GM19438 (cell line): ENCODE measurements around the gene PLXDC2.
"Not testable (repeated sequence)": the region's sequence is repeated elsewhere in the genome, so short reads cannot be mapped to it uniquely, and the experiment has no call there.

Experiments
- ATAC-seq: cut with Tn5 transposase; IDR thresholded peaks from one replicate; pipeline ENCODE4 v1.9.1; 2021; ENCODE audit warnings: low read depth; ENCODE audit not compliant: unreplicated experiment

PLXDC2 gene

DNA sequence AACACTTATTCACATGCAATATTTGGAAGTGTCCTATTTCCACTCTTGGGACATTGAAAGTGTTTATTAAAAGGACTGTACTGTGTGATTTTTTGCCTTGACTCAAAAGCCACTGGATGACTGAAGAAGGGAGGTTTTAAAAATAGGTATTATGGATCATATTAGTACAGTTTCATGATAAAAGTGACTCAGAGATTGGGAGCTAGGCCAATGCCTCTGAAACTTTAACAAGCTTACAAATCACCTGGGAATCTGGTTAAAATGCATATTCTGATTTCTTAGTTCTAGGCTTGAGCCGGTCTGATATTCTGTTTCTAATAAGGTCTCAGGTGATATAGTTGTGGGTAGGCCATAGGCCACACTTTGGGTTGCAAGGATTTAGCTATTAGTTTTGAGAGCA, 191.2 kb downstream of the PLXDC2 start:
- no peak for ATAC-seq

GRCh38 chr10:20013991-20014750, 197.9 kb downstream of the PLXDC2 start:
- no peak for ATAC-seq

GRCh38 chr10:20017961-20018360, 201.7 kb downstream of the PLXDC2 start:
- ATAC-seq = no peak

GRCh38 chr10:20020677-20021076, 204.4 kb downstream of the PLXDC2 start:
- no peak for ATAC-seq

DNA sequence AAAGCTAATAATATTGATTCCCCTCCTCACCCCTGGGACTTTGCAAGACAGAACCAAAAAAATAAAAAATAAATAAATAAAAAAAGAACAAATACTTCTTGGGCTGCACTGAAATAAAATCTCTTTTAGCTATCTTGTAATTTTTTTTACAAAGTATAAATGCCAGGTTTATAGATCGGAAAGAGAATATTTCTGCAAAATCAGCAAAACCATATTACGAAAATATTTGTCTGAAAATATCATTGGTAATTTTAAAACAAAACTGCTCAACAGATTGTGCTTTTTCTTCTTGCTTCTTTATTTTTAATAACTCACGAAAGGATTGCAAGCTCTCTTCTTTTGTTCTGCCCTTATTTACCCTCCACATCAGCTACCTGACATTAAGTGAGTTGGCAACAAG, 213.3 kb downstream of the PLXDC2 start:
- no peak for ATAC-seq

DNA sequence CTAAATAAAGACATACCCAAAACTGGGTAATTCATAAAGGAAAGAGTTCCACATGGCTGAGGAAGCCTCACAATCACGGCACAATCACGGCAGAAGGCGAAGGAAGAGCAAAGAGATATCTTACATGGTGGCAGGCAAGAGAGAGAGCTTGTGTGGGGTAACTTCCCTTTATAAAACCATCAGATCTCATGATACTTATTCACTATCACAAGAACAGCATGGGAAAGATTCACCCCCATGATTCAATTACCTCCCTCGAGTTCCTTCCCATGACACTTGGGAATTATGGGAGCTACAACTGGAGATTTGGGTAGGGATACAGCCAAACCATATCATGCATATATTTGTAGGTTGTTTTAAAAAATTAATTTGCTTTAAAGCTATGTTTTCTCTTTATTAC, 217.2 kb downstream of the PLXDC2 start:
- no peak for ATAC-seq

- no peak for ATAC-seq
These were observed 218.5 kb downstream of the PLXDC2 start for GRCh38 chr10:20034732-20035131.

- no peak for ATAC-seq
These were observed 223.8 kb downstream of the PLXDC2 start for GRCh38 chr10:20040012-20040411.

DNA sequence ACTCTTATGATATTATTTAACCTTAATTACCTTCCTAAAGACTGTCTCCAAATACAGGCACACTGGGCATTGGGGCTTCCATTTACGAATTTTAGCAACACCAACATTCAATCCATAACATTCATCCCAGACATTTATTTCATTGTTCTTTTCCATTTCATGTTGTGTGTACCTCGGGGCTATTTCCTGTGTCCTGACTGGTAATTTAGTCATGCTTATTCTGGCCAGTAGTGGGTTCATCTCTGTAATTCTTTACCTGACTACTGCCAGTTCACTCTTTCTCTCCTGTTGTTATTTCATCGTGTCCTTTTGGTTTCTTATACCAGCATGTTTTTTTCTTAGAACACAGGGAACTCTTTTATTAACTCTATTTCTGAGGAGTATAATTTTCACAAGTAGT, 225.7 kb downstream of the PLXDC2 start:
- ATAC-seq = no peak

DNA sequence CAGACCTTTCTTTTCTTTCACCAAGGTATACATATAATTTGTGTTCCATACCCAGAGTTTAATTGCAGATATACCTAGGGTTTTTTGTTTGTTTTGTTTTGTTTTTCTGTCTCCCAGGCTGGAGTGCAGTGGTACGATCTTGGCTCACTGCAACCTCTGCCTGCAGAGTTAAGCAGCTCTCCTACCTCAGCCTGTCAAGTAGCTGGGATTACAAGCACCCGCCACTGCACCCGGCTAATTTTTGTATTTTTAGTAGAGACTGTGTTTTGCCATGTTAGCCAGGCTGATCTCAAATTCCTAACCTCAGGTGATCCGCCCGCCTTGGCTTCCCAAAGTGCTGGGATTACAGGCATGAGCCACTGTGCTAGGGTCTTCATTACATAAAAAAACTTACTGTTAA, 228.9 kb downstream of the PLXDC2 start:
- ATAC-seq = not testable (repeated sequence)

- no peak for ATAC-seq
These were observed 231.9 kb downstream of the PLXDC2 start for GRCh38 chr10:20048161-20048560.

- no peak for ATAC-seq
These were observed 241.9 kb downstream of the PLXDC2 start for GRCh38 chr10:20058135-20058534.

DNA sequence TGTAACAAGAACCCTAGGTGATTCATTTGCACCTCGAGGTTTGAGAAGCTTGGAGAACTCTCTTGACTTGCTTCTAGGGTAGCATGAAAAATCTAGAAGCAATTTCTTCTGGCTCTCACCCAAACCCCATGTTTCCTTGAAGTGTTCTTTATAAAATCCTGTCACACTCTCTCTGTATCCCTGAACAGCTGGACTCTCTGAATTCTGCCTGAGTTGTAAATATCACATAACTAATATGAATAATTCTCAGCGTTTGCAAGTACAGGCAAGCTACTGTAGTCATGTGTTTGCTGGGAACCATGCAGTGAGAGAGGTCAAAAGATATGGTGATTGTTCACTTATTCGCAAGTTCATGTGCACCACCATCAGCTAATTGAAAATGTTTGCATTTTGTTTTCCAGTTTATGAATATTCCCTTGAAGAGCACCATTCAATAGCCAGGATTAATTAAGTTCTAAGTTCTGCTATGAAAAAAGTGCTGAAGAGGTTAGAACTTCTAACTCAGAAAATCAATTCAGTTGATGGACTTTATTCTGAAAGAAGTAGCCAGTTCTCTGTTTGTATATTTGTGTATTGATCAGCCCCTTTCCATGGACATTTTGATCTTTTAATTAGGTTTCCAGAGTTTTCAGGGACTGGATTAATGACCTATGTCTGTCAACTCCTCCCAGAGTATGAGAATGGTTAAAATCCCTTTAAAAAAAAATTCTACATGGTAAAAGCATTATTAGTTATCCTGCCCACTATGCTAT, 243.0 kb downstream of the PLXDC2 start:
- no peak for ATAC-seq

GRCh38 chr10:20065814-20066213, 249.6 kb downstream of the PLXDC2 start:
- ATAC-seq = no peak

DNA sequence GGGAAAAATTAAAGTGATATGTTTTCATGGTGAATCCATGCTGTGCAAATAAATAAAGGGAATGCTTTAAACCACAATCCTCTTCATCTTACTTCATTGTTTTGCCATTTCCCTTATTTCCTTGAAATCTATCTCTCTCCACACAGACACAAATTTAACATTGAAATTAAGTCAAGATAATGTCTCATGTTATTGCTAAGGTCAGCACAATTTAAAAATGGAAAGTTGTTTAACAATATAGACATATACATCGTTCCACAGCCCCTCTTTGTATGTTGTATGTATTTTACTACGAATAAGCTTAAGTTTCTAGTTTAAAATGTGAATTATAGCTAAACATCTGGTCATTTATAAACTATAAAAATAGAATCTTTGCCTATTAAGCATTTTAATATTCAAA, 256.9 kb downstream of the PLXDC2 start:
- no peak for ATAC-seq

DNA sequence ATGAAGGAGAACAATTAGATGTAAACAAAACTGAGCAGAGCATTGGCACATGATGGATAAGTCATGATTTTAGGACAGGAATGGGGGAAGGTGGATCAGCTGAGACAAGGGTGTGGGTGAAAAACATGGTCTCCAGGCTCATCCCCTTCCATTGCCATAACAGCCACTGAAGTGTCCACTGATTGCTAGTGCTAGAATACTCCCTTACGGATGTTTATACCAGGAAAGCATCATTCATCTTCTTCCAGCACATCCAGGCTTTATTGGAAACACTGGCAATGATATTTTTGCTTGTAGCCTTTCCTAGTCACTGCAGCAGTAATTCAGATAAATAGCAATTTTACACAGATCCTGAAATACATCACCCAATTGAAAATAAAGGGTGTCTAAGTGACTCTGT, 259.5 kb downstream of the PLXDC2 start:
- ATAC-seq = no peak

DNA sequence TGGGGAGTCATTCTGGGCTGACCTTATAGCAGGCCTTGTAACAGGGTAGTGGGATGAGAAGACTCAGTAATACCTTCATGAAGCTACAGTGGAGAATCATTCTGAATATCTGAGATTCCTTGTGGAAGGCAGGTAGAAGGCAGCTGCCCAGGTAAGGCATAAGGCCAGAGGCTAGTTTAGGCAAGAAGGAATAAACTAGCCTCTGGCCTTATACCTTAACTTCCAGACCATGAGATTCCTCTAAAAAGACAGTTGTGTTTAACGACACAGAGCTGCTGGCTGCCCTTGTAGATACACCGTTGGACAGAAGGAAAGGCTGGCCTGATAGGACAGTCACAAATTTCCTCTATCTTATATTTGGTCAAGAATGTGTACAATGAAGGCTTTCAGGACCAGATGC, 268.2 kb downstream of the PLXDC2 start:
- ATAC-seq = no peak

DNA sequence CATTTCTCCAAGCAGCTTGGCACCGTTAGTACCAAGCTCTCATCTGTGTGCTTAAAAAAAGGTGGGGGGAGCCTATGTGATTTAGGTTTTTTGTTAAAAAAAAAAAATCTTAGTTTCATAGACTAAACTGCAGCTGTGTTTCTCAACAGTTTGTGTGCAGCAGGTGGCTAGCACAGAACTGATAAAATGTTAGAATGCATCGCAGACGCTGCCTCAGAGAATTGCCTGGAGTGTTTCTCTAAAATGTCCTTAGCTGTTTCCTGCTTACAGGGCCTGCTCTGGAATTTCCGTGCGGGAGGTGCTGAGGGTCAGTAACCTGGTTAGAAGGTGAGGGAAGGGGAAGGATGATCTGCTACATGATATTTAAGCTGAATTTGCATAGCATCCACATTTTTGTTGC, 268.9 kb downstream of the PLXDC2 start:
- no peak for ATAC-seq

GRCh38 chr10:20087353-20087752, 271.1 kb downstream of the PLXDC2 start:
- ATAC-seq = no peak

DNA sequence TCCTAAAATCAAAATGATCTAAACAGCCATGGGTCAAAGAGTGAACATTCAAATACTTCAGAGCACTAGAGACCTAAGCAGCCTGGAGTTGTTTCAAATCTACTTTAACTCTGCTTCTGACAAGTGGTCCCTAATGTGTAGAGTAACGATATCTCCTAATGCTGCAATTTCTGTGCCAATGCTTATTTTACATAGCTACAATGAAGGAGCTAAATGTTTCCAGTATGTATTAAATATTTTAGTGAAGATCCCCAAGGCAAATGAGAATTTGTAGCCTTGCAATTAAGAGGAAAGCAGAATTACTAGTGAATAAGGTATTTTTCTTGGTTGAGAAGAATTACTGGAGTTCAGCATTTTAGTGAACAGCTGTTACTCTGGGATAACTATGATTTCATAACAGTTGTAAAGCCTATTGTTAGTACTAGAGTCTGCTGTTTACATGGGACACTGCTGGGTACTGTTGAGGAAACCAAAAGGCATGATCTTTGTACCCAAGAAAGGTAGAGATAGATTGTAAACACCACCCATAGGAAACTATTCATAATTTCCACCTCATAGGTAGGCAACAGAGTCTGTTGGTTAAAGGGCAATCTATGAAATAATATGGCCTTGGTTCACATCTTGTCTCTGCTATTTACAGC, 271.9 kb downstream of the PLXDC2 start:
- ATAC-seq = no peak

DNA sequence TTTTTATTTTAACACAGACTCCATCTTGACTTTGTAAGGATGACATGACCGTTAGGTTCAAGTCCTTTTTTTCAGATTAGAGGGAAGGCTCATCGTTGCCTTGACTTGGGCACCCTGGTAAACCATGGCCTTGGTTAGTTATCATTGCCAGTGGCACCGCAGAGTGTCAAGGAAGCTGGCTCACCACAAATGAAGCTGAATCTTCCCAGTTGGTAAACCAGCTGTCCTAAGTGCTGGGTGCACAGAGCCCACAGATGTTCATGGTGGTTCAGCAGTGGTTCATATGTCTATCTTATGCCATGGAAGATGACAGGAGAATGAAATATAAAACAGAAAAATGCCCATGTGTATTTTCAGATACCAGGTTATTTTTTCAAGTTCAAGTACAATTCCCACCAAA, 273.6 kb downstream of the PLXDC2 start:
- no peak for ATAC-seq

GRCh38 chr10:20090831-20091230, 274.6 kb downstream of the PLXDC2 start:
- ATAC-seq = no peak
